ENCODE results near the gene COX6A2. TPM values are rescaled to one million over a fixed set of nuclear protein-coding genes. Genes with fewer than 3 reads are reported as not detected.
"Not testable (repeated sequence)": the region's sequence is repeated elsewhere in the genome, so short reads cannot be mapped to it uniquely, and the experiment has no call there.

Gene COX6A2
- total and polyA plus RNA-seq, 2 donors (not counting 3 experiments of a cell fraction or from before 2014, with no cell fraction given): not detected

DNA sequence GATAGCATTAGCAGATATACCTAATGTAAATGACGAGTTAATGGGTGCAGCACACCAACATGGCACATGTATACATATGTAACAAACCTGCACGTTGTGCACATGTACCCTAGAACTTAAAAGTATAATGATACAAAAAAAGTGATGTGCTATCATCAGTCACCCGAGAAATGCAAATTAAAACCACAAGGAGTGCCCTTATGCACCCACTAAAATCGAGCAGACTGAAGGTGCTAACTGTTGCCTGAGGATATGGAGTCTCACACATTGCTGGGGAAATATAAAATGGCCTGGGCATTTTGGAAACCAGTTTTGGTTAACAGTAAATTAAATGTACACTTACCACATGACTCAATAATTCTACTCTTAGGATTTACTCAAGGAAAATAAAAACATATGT, 10.9 kb upstream of the COX6A2 start:
- H3K9me3 ChIP-seq (replicated peaks; ENCODE audit: control insufficient read depth, insufficient read depth, low read length); H3K79me2 ChIP-seq (ENCODE audit: control insufficient read depth, insufficient read depth, low read length); dilution Hi-C loops (cut with MboI; ENCODE audit: extremely low pct_ligation_motif_present, low sequenced_read_pairs); DNase-seq (ENCODE audit: low read depth, low spot score); FAIRE-seq; H3K27ac ChIP-seq (ENCODE audit: insufficient read depth, low read depth, low read length); H3K36me3 ChIP-seq (ENCODE audit: control insufficient read depth in 2 of 2, extremely low read depth in 1 of 2, insufficient read depth in 2 of 2, low read length in 2 of 2); H4K20me1 ChIP-seq (replicated peaks; ENCODE audit: control insufficient read depth, extremely low read depth, insufficient read depth, low read length); H2AFZ ChIP-seq (ENCODE audit: low read depth, low read length); H3K9ac ChIP-seq (replicated peaks; ENCODE audit: extremely low read depth, insufficient read depth, low read length); H3K4me1 ChIP-seq (ENCODE audit: control insufficient read depth, extremely low read depth, insufficient read depth, low read length); H3K4me2 ChIP-seq (ENCODE audit: insufficient read depth, low read length); intact Hi-C loops (cut with micrococcal nuclease); H3K9me1 ChIP-seq (replicated peaks; ENCODE audit: control insufficient read depth, extremely low read depth, insufficient read depth, low read length); BruUV-seq (replicated peaks); H3K4me3 ChIP-seq (replicated peaks in 1 of 3; ENCODE audit: insufficient read depth in 1 of 3, low read depth in 1 of 3, low read length in 3 of 3): not testable (repeated sequence)
- ChIA-PET POLR2A (interaction anchor here (1.1 kb wide), 1 partner anchor 322 kb away, joined by 3 read pairs; no protein-coding TSS in a partner anchor), CTCF (interaction anchor here (2.4 kb wide), 1 partner anchor 9 kb away, joined by 7 read pairs; no protein-coding TSS in a partner anchor)
- H3K27me3 ChIP-seq (ENCODE audit: control insufficient read depth in 2 of 2, insufficient read depth in 2 of 2, low read length in 2 of 2): peaks cover 3 to 11% of the 10 kb centered on the region in 2 experiments

DNA sequence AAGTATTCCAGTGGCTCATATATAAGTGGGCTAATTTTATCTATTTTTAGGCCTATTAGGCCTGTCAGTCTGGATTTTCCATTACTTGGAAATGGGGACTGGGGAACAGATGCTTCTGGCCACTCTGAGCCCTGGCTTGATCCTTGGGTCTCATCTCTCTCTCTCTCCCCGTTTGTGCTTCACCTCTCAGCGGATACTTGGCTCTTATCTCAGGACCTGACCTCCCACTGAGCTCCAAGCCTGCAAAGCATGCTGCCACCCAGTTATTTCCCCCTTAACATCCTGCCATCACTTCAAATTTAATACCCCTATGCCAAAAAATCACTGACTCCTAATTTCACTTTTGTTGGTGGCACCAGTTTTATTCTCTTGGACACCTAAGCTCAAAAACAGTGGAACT, 10.3 kb upstream of the COX6A2 start:
- Histone ChIP-seq H3K9me3 (replicated peaks; ENCODE audit: control insufficient read depth, insufficient read depth, low read length) (no peaks in the 10 kb centered on the region), H3K9ac (replicated peaks; ENCODE audit: extremely low read depth, insufficient read depth, low read length) (no peak overlapping the region), H3K4me2 (ENCODE audit: insufficient read depth, low read length) (no peak overlapping the region), H3K27ac (ENCODE audit: insufficient read depth, low read depth, low read length) (no peak overlapping the region), H3K4me3 (replicated peaks in 1 of 3; ENCODE audit: insufficient read depth in 1 of 3, low read depth in 1 of 3, low read length in 3 of 3) (no peak overlapping the region), H3K4me1 (ENCODE audit: control insufficient read depth, extremely low read depth, insufficient read depth, low read length) (no peaks in the 10 kb centered on the region), H3K36me3 (ENCODE audit: control insufficient read depth in 2 of 2, extremely low read depth in 1 of 2, insufficient read depth in 2 of 2, low read length in 2 of 2) (no peaks in the 10 kb centered on the region), H3K79me2 (ENCODE audit: control insufficient read depth, insufficient read depth, low read length) (no peaks in the 10 kb centered on the region), H3K9me1 (replicated peaks; ENCODE audit: control insufficient read depth, extremely low read depth, insufficient read depth, low read length) (no peaks in the 10 kb centered on the region), H3K27me3 (ENCODE audit: control insufficient read depth in 2 of 2, insufficient read depth in 2 of 2, low read length in 2 of 2) (peaks cover 3 to 11% of the 10 kb centered on the region in 2 experiments), H4K20me1 (replicated peaks; ENCODE audit: control insufficient read depth, extremely low read depth, insufficient read depth, low read length) (no peaks in the 10 kb centered on the region), H2AFZ (ENCODE audit: low read depth, low read length) (no peak overlapping the region)
- ChIA-PET CTCF (no interaction called here), POLR2A (no interaction called here)
- TF ChIP-seq POLR2A (IDR thresholded peaks at IDR 0.05; ENCODE audit: low read depth, low read length) (no peak), EZH2 (IDR thresholded peaks at IDR 0.05; ENCODE audit: borderline replicate concordance, low read depth, low read length, severe bottlenecking) (no peak), JUN (IDR thresholded peaks at IDR 0.05; ENCODE audit: borderline replicate concordance, insufficient read depth, insufficient read length, low read depth) (no peak), POLR2AphosphoS5 (IDR thresholded peaks at IDR 0.05; ENCODE audit: insufficient read depth, low read depth, low read length) (no peak), FOS (IDR thresholded peaks at IDR 0.05; ENCODE audit: borderline replicate concordance, insufficient read depth, low read length) (no peak), MYC (IDR thresholded peaks at IDR 0.05; ENCODE audit: low read depth, low read length) (no peak), GATA2 (IDR thresholded peaks at IDR 0.05; ENCODE audit: insufficient read depth, insufficient read length, low read depth, low read length) (no peak), CTCF (IDR thresholded peaks at IDR 0.05; ENCODE audit: extremely low read depth in 1 of 2, insufficient read depth in 1 of 2, low read depth in 1 of 2, low read length in 2 of 2) (no peak)
- TF ChIP-seq, protein P1, sequence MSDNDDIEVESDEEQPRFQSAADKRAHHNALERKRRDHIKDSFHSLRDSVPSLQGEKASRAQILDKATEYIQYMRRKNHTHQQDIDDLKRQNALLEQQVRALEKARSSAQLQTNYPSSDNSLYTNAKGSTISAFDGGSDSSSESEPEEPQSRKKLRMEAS (IDR thresholded peaks at IDR 0.05; ENCODE audit: insufficient read depth, insufficient read length): no peak
- BruUV-seq (replicated peaks): no TSS peak
- FAIRE-seq (no peak), DNase-seq (ENCODE audit: low read depth, low spot score) (no peak)
- dilution Hi-C loops (cut with MboI; ENCODE audit: extremely low pct_ligation_motif_present, low sequenced_read_pairs): no loop called here
- intact Hi-C loops (cut with micrococcal nuclease): no loop called here
